GM15510 (cell line): Measurements from ENCODE around the gene ENTPD8.

ENCODE experiments used
- POLR2A ChIP-seq: IDR thresholded peaks from 3 replicates; pipeline ENCODE4 v1.6.1; 2011; ENCODE audit warnings: borderline replicate concordance; ENCODE audit not compliant: insufficient read length; ENCODE audit errors: extremely low read depth

The ENTPD8 gene

DNA sequence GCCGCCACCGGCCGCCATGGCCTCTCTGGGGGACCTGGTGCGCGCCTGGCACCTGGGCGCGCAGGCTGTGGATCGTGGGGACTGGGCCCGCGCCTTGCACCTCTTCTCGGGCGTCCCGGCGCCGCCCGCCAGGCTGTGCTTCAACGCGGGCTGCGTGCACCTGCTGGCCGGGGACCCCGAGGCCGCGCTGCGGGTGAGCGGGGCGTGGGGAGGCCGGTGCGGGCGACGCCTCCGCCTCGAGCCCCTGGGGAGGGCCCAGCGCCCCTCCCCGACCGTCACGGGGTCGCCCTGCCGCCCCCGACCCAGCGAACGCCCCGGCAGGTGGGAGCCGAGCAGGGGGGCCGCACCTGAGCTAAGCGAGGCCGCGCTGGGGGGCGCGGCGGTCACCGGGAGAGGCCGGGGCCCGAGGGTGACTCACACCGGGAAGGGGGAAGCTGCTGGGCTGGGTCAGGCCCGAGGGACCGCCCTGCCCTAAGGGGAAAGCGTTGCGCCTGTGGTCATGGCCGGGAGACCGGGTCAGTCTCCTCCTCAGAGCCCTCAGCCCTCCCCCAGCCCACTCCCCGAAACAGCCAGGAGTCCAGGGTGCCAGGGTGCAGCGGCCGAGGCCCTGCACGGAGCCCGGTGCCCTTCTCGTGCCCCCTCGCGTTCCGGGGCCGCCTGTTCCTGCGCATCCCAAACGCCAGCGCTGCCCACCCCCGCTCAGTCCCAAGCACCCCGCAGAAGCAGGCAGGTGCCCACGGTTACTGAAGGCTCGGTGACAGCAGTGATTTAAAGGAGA, 17.5 kb downstream of the ENTPD8 start:
- TF ChIP-seq POLR2A, result no peak

DNA sequence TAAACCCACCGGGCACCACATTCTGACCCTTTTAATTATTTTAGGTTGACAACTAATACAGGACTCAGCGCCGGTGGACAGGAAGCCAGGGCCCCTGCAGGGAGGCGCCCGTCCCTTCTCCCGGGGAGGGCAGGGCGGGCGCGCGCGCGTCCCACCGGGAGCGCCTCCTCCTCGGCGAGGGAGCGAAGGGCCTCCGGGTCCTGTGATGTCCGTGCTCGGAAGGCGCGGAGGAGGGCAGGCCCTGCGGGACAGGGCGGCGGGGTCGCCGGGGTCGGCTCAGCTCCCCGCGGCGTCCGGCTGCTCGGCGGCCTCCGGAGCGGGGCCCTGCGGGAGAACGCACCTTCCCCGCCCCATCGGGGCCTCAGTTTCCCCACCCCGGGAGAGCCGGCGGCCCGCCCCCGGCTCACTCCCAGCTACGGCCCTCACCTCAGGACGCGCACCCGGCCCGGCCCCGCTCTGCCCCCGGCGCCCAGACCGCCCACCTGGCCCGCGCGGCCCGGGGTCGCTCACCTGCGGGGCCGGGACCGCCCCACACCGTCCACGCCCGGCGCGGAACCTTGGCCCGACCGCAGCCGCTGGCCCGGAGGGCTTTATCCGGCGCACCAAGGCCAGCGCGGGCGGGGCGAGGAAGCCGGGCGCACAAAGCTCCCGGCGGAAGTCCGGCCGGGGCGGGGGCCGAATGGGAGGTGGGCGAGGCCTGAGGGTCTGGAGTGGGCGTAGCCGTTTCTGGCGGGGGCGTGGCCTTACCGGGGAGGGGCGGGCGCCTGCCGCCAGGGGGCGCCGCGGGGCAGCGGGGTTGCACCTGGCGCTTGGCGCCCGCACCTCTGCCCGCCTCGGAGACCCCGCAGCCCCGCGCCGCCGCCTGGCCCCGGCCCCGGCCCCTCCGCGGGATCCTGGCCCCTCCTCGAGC, 18.3 kb downstream of the ENTPD8 start, which contains the start of the genes EXD3 and NOXA1:
Gene EXD3 (minus strand): TSS at position 559 of the 910 bp plus-strand sequence. CDS start 27,805 bp downstream, outside the sequence.
Gene NOXA1 (plus strand): TSS at position 790 of the 910 bp plus-strand sequence. CDS start 137 bp downstream, outside the sequence.
- peak; percentile 73 for TF ChIP-seq POLR2A

DNA sequence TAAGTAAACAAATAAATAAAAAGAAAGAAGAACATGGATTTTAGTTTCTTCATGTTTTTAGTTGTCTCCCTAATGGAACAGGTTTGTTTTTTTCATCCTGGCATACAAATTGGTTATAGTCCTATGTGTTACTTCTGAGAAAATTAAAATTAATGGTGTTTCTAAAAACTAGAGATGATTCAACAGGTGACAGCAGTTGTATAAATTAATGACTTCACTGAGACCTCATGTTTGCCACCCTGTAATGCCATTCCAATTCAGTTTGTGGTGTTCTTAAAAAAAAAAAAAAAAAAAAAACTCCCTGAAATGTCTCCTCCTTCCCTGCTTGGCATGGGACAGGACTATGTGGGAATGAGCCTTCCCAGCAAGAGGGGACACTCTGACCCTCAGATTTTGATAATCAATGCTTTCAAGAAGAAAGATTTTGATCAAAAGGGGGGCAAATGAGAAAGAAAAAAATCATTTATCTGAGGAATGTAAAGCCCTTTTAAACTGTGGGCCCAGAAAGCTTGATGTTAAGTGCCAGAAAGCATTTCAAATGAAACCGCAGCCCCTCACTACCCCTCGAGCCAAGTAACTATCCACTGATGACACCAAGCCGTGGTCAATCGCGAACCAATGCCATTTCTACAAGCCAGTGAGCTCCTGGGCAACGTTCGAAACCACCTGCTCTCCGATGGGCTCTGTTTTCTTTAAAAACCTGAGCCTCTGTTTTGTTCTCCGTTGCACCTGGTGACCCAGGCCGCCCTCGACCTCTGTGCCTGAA, 19.1 kb downstream of the ENTPD8 start:
- no peak for TF ChIP-seq POLR2A

DNA sequence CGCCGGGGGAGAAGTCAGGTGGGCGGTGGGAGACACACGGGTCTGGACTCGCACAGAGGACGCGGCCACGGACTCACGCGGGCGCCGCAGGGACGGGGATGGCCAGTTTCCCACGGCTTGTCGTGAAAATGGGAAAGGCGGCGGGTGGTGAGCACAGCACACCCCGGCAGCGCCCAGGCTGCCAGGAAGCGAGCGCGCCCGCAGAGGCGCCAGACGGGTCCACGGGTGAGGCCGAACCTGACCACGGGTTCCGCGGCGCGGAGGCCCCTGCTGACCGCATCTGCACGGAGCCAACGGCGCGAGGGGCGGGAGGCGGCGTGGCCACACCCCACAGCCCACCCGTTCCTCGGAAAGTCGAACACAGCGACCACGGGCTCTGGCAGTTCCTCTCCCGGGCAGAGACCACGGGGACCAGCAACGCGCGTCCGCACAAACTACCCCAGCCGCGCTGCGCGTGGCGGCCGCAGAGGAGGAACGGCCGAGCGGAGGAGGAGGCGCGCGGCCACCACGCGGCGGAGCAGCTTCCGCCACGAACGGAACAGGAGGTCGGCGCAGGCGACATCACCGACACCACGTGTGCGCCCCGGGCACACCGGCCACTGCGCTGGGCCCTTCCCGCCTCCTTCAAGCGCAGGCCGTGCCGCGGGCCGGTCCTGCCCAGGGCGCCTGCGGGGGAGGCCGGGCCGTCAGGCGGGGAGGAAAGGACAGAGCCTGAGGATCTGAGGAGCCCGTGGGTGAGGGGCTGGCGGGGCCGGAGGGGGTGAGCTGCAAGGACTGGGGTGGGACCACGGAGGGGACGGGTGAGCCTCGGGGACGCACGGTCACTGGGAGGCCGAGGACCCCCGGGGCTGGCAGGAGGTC, 23.8 kb downstream of the ENTPD8 start:
- TF ChIP-seq POLR2A, result no peak

DNA sequence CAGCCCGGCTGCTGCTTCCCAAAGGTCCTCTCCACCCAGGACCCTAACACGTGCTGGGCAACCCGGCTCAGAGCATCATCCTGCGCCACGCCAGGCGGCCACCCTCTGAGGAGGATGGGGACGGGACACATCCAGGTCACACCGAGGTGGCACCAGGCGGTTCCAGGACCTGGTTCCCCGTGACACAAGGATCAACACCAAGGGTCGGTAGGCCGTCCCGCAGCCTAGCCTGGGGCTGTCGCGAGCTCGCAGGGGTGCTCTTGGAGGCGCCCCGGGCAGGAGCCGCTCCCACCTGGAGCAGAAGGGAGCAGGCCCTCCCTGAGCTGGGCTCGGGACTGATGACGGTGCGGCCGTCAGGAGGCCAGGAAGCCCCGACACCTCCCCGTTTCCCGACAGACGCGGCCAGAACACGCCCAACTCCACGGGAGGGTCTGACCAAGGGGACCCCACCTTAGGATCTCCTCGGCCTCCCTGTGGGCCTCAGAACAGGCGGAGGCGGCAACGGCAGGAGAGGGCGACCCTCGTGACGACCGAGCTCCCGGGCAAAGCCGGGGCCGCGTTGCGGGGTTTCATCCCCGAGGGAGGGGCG, 24.5 kb downstream of the ENTPD8 start:
- TF ChIP-seq POLR2A, result no peak

DNA sequence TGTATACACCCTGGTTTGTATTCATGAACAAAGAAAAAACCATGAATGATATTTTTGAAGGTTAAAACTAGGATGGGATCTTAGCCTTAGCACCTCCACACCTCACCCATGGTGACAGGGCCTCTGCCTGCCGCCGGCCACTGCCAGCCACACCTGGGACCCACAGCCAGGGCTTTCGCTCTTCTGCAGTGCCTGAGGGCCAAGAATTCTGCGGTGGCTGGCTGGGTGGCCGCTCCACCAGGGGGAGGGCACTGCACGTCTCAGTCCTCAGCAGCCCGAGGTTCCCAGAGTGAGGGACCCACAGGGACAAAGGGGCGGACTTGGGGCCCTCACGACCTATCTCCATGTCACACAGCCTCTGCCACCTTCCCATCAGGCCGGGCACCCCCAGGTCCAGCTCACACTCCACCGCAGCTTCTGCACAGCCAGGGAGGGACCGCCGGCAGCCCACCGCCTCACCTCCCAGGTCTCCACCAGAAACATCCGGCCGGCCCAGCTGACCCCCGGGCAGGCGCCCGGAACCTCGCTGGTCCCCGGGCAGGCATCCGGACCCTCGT, 25.1 kb downstream of the ENTPD8 start:
- TF ChIP-seq POLR2A, result no peak

DNA sequence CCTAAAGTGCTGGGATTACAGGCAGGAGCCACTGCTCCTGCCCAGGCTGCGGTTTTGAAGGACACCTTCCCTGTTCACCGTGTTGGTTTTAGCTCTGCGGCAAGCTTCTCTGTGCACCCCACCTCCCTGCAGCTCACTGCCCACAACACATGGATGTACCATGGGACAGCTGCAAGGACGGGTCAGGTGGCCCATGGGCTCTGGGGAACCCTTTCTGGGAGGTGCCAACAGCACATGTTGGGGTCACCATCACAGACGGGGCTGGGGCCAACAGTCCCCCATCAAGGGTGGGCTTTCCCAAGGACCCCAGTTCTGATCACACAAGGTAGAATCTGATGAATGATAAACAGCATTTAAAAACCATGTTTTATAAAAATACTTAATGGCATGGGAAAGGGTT, 25.7 kb downstream of the ENTPD8 start:
- no peak for TF ChIP-seq POLR2A

DNA sequence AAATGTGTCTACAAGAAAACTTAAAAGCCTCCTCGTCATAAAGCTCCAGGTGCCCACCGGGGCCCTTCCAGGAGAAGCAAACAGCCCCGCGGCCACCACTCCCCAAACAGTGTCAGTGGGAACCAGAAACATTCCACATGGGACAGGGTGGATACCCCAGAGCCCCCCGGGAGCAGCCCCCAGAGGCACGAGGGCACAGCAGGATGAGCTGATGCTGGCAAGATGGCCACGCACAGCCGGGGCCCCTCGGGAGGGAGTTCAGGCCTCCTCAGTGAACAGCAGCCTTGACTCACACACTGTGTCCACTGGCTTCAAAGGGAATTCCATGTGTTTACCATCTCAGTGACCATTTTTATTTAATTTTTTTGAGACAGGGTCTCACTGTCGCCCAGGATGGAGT, 28.7 kb downstream of the ENTPD8 start:
- TF ChIP-seq POLR2A, result no peak

DNA sequence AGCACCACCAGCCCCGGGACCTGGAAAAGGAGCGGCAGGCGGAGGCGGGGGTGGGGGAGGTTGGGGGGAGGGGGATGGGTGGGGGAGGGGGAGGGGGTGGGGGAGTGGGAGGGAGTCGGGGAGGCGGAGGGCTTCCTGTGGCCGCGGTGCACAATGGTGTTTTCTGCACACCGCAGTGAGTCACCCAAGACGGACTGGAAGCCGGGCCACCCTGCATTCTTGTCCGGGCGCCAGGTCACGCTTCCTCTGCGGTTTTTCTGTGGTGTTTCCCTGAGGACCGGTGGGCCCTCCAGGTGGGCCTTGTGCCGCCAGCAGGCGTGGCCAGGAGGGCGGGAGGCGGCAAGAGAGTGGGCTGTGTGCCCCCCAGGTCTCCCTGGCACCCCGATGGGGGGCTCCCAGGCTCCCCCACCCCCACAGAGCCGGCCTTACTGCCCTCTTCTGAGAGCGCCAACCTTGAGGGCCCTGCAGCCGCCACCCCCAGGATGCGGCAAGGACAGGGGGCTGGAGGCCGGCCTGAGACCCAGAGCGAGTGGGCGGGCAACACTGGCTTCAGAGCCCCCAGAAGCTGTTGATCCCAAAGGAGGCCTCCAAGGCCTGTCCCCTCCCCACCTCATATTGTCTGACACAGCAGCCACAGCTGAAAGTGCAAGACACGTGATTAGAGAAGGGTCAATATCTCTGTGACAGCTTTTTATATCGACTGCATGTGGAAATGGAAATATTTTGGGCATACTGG, 29.3 kb downstream of the ENTPD8 start:
- no peak for TF ChIP-seq POLR2A

DNA sequence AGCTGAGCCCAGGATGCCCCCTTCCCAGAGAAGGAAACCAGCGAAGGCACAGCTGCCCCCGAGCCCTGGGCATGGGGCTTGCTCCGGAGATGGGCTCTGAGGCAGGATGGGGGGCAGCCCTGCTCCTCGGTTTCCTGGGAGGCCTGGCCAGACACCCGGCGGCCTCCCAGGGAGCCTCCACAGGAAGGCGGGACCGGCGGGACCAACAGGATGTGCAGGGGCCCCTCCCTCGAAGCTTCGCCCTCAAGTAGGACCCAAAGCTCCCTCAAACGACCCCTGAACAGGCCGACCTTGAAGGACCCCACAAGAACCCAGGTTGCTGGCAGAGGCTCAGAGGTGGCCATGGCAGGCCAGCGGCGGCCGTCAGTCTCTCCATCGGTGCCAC, 29.9 kb downstream of the ENTPD8 start:
- no peak for TF ChIP-seq POLR2A

DNA sequence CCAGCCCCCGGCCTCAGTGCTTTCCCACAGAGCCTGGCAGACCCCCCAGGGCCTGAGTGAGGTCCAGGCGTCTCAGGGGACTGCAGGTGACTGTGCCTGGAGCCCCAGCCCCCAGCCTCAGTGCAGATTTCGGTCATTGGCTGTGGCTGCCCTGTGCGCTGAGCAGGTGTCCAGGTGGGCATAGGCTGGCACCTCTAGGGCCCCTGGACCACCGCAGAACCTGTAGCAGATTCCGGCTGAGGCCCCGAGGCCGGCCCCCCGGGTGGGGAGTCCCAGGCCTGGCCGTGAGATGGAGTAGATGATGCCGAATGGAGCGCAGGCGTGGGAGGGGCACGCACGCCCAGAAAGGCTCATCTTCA, 30.3 kb downstream of the ENTPD8 start:
- TF ChIP-seq POLR2A, result no peak

DNA sequence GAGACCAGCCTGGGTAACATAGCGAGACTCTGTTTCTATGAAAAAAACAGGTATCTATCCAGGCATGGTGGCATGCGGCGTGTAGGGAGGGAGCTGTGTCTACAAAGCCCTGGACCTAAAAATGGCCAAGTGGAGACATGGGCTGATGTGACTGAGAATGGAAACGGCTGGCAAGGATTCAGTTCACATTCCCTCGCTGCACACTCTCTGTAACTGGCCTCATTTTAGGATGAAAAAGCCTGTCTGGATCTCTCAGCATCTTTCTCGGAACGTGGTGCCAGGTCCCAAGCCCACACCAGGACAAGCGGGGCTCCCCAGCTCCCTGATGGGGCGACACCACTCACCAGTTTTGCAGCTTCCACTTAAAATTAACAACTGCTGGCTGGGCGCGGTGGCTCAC, 31.6 kb downstream of the ENTPD8 start:
- no peak for TF ChIP-seq POLR2A
